Ovary (tissue), 9 donors: Measurements from ENCODE around the gene ORC3. TPM values are rescaled to one million over a fixed set of nuclear protein-coding genes. Genes with fewer than 3 reads are reported as not detected.

Experiments used
- DNase-seq, 5 donors: peaks; one replicate each; pipeline ENCODE4 v3.0.0-alpha.2; 2019 to 2020
- H3K27ac ChIP-seq, 2 donors: fragments of 200-600 bp; one replicate each; pipeline versions ENCODE4 v1.5.1 to v1.8.0; 2019 to 2022
- H3K27me3 ChIP-seq: fragments of 200-600 bp; one replicate; pipeline ENCODE4 v1.8.0; 2022
- H3K36me3 ChIP-seq: fragments of 200-600 bp; sonication (generic); one replicate; pipeline ENCODE4 v1.5.1; 2019
- H3K4me1 ChIP-seq: one replicate; pipeline ENCODE4 v1.8.1; 2013; ENCODE audit warnings: mild to moderate bottlenecking, moderate library complexity; ENCODE audit not compliant: insufficient read depth
- H3K4me3 ChIP-seq: fragments of 200-600 bp; sonication (generic); one replicate; pipeline ENCODE4 v1.5.1; 2017
- H3K9me3 ChIP-seq, 2 donors: fragments of 200-600 bp in 1 of 2; sonication (generic) in 1 of 2; one replicate each; pipeline versions ENCODE4 v1.5.1 to v1.8.1; 2013 to 2019; ENCODE audit warnings: mild to moderate bottlenecking in 1 of 2, moderate library complexity in 1 of 2
- EP300 ChIP-seq: sonication (generic); formaldehyde crosslinking; IDR thresholded peaks from one replicate; pipeline ENCODE4 v1.6.1; 2017; ENCODE audit warnings: antibody characterized with exemption
- POLR2A ChIP-seq: fragments of 450-650 bp; IDR thresholded peaks from one replicate; pipeline ENCODE4 v1.6.1; 2017; ENCODE audit warnings: antibody characterized with exemption, mild to moderate bottlenecking, moderate library complexity
- WGBS, 3 donors: extraction: QIAGEN DNeasy Blood & Tissue Kit in 1 of 3; methylation state at CpG; one replicate each; pipeline versions ENCODE4 v1.1.5 to v1.1.7; 2013 to 2017; 5-methylcytosine and 5-hydroxymethylcytosine counted together
- intact Hi-C, 4 donors: fragments of 100-400 bp; cut with DNase I; formaldehyde crosslinking; loops; one replicate each; pipeline versions ENCODE4 v1.11.0 to v1.15.1; 2022 to 2023
- polyA plus RNA-seq, 2 donors: library from polyadenylated mRNA; stranded (reverse); fragments of 200-250 nt in 1 of 2; fragments of 350-450 nt in 1 of 2; fragmentation: Illumina TruSeq in 1 of 2; extraction: RNeasy Lipid Tissue Mini Kit (QIAGEN cat#74804) in 1 of 2; gene quantifications; one replicate each; pipeline ENCODE4 v1.2.3, GENCODE V29; 2013 to 2014
- total RNA-seq, 7 donors: library from RNA; depleted of rRNA in 2 of 7; stranded (reverse); fragments of >200 nt in 2 of 7; fragmentation: NEBNext Ultra II Directional in 3 of 7; extraction: Animal tissue kit (Norgen Biotek cat#: 25700) in 3 of 7; gene quantifications; one replicate each; pipeline versions ENCODE4 v1.1.0 to v1.2.4, GENCODE V29; 2016 to 2023
- TF ChIP-seq, protein P1 (sequence below), 3 donors: fragments of 450-650 bp in 2 of 3; fragments of 200-600 bp in 1 of 3; IDR thresholded peaks; one replicate each; pipeline versions ENCODE4 v1.5.1 to v1.8.0; 2016 to 2022; ENCODE audit warnings: antibody characterized with exemption in 3 of 3, mild to moderate bottlenecking in 1 of 3
- donor health status: DM: no; HTN: no; CAD: no; lungs with moderate emphysema.
- donor health status: DM: no; HTN: no; CAD: no.
- donor health status: Bipolar disorder and iron deficiency.
- donor health status: DM: yes; HTN: yes; CAD: no.
- donor health status: DM: no; HTN: no; CAD: no.
- donor health status: DM: yes; HTN: yes; CAD: no.

Gene ORC3
- total and polyA plus RNA-seq, 9 donors = 17.4 to 35.8 (median 26.0) TPM

DNA sequence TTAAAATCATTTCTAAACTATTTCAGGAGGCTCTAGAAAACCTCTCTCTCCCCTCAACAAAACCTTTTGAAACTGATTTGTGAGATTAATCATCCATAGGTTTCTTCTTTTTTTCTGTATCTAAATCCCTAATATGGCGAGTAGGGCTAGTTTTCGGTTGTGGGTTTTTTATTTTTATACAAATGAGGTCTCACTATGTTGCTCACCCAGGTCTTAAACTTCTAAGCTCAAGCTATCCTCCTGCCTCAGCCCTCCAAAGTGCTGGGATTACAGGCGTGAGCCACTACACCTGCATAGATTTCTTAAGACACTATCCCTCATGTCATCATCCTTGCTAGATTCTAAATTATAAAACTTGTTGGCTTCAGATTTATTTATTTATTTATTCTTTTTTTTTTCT is 43.9 kb downstream of the ORC3 start:
- TF ChIP-seq, protein P1, sequence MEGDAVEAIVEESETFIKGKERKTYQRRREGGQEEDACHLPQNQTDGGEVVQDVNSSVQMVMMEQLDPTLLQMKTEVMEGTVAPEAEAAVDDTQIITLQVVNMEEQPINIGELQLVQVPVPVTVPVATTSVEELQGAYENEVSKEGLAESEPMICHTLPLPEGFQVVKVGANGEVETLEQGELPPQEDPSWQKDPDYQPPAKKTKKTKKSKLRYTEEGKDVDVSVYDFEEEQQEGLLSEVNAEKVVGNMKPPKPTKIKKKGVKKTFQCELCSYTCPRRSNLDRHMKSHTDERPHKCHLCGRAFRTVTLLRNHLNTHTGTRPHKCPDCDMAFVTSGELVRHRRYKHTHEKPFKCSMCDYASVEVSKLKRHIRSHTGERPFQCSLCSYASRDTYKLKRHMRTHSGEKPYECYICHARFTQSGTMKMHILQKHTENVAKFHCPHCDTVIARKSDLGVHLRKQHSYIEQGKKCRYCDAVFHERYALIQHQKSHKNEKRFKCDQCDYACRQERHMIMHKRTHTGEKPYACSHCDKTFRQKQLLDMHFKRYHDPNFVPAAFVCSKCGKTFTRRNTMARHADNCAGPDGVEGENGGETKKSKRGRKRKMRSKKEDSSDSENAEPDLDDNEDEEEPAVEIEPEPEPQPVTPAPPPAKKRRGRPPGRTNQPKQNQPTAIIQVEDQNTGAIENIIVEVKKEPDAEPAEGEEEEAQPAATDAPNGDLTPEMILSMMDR (IDR thresholded peaks at IDR 0.05) = no peak
- TF ChIP-seq POLR2A = no peak
- TF ChIP-seq EP300 = no peak
- Histone ChIP-seq H3K36me3 (no peaks in the 10 kb centered on the region), H3K4me1 (peaks cover 3% of the 10 kb centered on the region), H3K27me3 (no peaks in the 10 kb centered on the region), H3K27ac (no peak overlapping the region), H3K9me3 (no peaks in the 10 kb centered on the region), H3K4me3 (no peak overlapping the region)
- DNase-seq = no peak
- intact Hi-C loops = no loop called here
- WGBS, 3 donors = 61 to 98% (median 76%) methylated on average over 3 of the region's 3 CpGs

DNA sequence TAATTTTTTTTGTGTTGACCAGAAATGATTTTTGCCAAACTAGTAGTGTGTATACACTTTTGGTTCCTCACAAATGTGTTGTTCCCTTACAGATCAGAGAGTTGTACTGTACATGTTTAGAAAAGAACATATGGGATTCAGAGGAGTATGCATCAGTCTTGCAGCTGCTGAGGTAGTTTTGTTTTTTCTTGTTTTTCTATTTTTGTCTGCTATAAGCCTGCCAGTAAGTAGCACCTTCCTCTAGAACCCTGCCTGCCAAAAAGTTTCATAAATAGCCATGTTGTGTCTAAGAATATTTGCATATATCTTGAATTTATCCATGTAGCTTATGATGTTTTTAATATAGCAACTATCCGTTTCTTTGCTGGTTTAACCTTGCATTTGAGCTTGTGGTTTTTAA is 46.4 kb downstream of the ORC3 start:
- H3K9me3 ChIP-seq = no peaks in the 10 kb centered on the region
- H3K4me1 ChIP-seq = no peaks in the 10 kb centered on the region
- no peaks in the 10 kb centered on the region for H3K27me3 ChIP-seq
- no peak overlapping the region for H3K4me3 ChIP-seq
- intact Hi-C loops = no loop called here
- no peak for TF ChIP-seq EP300
- TF ChIP-seq, protein P1 (IDR thresholded peaks at IDR 0.05) = no peak
- TF ChIP-seq POLR2A = no peak
- no peak for DNase-seq
- H3K36me3 ChIP-seq = no peaks in the 10 kb centered on the region
- WGBS, 3 donors = 19 to 53% (median 24%) methylated on average over 1 of the region's 1 CpG
- no peak overlapping the region for H3K27ac ChIP-seq

- 96 to 97% (median 96%) methylated on average over 1 of the region's 1 CpG for WGBS, 3 donors
- H3K36me3 ChIP-seq = no peaks in the 10 kb centered on the region
- H3K9me3 ChIP-seq = no peaks in the 10 kb centered on the region
- intact Hi-C loops = no loop called here
- no peaks in the 10 kb centered on the region for H3K27me3 ChIP-seq
- TF ChIP-seq POLR2A (no peak), EP300 (no peak)
- TF ChIP-seq, protein P1 (IDR thresholded peaks at IDR 0.05) = no peak
- H3K4me1 ChIP-seq = no peaks in the 10 kb centered on the region
- DNase-seq = no peak
- no peak overlapping the region for H3K27ac ChIP-seq
- no peak overlapping the region for H3K4me3 ChIP-seq
Measured at GRCh38 chr6:87637106-87637505, 47.2 kb downstream of the ORC3 start.

DNA sequence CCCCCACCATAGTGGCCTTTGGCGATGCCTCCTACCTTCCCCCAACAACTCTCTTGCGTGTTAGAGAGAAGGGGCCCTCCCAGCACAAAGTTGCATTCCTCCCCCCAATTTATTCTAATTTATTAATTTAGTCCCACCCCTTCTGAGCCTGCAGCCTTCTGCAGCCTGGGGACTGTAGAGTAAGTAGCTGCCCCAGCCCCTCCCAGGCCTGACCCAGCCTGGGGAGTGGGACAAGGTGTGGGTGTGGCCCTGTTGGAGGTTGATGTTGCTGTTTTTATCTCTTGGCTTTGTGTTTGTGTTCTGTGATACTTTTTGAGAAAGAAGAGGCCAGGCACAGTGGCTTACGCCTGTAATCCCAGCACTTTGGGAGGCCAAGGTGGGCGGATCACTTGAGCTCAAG is 49.4 kb downstream of the ORC3 start:
- Histone ChIP-seq H3K4me1 (no peaks in the 10 kb centered on the region), H3K36me3 (no peaks in the 10 kb centered on the region), H3K9me3 (no peaks in the 10 kb centered on the region), H3K4me3 (no peak overlapping the region), H3K27ac (no peak overlapping the region), H3K27me3 (no peaks in the 10 kb centered on the region)
- DNase-seq = no peak
- TF ChIP-seq POLR2A = no peak
- TF ChIP-seq, protein P1 (IDR thresholded peaks at IDR 0.05) = no peak
- no peak for TF ChIP-seq EP300
- intact Hi-C loops = no loop called here
- WGBS, 3 donors = 96 to 98% (median 96%) methylated on average over 4 of the region's 4 CpGs
